NCI-H345 treated with DMSO at 0.1 percent for 48 hours (cell line): ENCODE measurements around the gene TENM4.

Source experiments
- DNase-seq: peaks from one replicate; lab custom pipeline; 2025; ENCODE audit not compliant: unreplicated experiment; lab: John Stamatoyannopoulos, UW

Gene TENM4

DNA sequence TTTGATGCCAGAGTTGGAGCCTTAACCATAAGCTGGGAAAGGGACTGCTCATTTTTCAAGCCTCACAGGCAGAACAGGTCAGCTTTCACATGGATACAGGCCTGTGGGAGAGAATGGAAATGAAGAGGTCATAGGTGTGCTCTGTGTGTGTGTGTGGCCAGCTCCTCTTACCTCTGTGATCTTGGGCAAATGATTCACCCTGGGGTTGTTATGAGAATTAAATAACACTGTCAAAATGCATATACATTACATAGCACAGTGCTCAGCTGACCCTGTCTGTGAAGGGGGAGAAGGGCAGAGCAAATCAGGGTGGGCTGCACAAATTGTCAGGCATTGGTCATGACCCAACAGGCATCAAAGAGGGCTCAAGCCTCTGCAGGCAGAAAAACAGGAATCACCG lies 372.5 kb downstream of the TENM4 start:
- no peak for DNase-seq

DNA sequence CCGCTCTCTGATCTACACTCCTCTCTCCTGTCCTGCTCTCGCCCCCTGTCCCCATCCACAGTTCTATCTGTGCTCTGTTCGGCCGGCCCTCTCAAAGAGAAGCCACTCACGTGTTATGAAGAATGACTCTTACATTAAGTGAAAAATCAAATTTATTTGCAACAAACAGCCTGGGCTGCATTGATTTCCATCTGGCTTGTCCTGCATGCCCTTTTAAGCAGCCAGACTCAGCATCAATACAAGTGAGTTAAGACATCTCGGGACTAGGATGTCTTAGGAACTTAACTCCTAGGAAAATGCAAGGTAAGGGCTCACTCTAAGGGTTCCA lies 373.5 kb downstream of the TENM4 start:
- DNase-seq: no peak

DNA sequence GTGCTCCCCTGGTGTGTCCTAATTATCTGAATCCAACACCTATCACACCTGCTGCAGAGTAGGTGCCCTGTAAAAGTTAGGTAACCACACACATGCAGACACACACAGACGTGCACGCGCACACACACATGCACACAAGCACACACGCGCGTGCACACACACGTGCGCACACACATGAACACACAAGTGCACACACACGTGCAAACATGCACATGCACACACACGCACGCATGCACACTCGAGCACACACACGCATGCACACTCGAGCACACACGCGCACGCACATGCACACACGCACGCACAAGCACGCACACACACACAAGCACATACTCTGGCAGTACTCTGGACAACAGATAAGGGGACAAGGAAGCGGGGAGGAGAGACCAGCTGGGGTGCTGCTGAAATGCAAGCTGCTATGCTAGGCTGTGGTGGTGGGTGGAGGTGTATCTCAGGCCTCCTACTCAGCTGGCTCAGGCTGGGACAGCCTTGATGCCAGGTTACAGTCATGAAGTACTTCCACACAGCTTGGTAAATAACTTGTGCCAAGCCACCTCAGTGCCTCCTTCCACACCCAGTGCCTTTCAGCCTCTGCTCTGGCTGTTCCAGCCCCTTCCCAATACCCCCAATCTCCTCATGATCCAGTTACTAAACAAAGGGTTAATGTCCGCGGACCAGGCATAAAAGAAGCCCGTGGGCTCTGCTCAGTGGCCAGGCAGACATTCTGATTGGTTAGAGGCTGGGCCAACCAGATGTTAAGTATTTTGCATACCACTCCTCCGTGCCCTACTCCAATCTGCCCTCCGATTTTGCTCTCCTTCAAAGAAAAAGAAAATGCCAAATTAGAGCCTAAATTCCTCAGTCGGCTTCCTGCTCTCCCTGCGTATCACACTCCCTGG lies 374.1 kb downstream of the TENM4 start:
- no peak for DNase-seq

DNA sequence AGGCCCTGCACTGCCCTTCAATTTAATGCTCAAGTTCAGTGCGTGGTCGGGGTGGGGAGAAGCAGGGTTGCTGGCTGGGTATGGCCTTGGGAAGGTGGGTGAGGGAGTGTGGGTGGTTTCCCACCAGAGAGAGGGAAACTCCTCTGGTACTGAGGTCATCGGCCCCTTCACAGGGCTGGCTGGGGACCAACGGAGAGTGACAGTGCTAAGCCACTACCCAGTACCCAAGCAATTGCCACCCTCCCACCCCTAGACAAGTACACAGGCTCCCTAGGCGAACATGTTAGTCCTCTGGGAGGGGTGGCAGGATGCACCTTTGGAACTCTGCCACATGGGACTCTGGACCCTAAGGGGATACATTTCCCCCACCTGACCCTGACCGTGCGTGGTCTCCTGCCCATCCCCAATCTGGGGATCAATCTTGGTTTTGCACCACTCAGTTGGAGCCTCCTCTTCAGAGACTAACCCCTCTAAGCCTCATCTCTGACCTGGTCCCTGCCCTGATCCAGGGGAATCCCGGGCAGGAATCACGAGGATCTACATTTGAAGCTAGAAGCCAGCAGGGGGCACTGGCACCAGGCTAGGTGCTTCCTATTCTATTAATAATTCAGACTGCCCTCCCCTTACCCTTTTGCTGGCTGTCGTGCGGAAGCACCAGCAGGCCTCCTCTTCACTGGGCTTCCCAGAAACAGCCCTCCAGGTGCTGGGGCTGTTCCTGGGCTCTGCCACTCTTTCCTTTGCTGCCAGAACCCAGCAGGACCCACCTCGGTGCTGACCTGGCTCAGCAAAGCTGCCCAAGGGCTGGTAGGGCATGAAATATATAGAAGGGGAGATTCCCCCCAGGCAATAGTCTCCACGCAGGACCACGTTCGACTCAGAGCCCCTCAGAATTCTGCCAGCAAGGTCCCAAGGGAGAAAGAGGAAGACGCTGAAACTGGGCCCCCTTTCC lies 377.7 kb downstream of the TENM4 start:
- DNase-seq: no peak

DNA sequence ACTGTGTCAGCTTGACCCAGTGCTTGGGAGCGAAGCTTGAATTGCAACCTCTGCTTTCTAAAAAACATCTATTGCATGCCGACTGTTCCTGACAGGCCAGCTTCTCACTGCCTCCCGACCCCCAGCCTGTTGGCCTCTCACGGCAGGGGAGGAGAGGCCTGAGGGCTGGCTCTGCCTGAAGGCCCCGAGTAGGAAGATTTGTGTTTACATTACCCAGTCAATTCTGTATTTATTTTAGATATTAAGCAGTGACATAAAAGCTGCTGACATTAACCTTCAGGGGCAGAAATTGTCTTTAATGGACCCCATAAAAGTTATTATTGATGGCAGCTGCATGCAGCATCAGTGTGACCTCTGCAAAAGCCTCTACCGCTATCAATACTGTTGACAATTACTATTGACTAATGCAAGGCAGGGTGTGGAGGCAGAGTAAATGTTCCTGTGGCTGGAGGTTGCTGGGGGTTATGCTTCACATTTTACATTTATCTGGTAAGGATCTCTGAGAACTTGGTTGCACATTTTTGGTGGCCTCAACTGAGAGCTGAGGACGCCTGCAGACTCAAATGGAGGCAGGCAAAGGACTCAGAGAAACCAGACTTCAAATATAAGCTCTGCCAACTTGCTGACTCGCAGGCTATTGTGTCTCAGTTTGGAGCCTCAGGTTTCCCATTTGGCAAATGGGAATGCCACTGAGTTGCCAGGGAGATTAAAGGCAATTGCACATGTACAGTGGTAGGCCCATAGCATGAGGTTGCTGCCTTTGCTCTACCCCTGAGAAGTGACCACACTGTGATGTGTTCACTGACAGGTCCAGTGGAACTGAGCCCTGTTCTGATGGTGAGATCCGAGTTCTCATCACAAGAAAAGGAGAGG lies 380.5 kb downstream of the TENM4 start:
- no peak for DNase-seq

- DNase-seq: no peak
Measured at GRCh38 chr11:79059141-79059540, 381.7 kb downstream of the TENM4 start.

DNA sequence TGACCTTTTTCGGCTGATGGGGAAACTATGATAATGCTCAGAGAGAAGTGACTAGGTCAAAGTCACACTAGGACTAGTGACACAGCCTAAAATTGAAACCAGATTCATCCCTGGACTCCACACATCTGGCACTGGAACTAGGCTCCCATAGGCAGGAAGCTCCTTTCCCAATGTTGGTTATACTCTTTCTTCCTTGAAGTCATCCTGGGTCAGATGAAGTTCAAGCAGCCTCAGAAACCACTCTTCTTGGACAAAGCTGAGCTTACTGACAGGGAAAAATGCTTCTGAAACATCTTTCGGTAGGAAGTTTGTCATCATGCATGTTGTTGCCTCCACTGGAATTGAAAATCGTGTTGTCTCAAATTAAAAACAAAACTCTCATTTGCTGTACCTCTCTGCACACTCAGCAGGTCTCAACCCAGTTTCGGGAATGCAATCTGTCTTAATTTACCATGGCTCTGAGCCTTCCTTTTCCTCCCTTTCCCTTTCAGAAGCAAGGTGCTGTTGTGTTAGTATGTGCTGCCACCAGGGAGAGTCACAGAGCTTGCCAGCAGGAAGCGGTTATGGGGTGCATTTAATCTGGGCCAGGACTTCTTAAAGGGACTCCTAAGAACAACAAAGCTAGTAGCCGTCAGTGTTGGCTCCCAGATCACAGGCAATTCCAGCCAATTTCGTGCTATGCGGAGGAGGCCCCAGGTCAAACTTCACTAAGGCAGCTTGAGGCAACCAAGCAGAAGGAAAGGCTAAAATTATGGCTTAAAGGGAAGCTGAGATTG lies 384.8 kb downstream of the TENM4 start:
- no peak for DNase-seq

GRCh38 chr11:79054636-79055035 lies 386.2 kb downstream of the TENM4 start:
- DNase-seq: no peak

- DNase-seq: no peak
Measured at GRCh38 chr11:79052544-79052943, 388.3 kb downstream of the TENM4 start.

- no peak for DNase-seq
Measured at GRCh38 chr11:79050786-79051185, 390.0 kb downstream of the TENM4 start.

- no peak for DNase-seq
Measured at GRCh38 chr11:79049741-79050179, 391.1 kb downstream of the TENM4 start.

DNA sequence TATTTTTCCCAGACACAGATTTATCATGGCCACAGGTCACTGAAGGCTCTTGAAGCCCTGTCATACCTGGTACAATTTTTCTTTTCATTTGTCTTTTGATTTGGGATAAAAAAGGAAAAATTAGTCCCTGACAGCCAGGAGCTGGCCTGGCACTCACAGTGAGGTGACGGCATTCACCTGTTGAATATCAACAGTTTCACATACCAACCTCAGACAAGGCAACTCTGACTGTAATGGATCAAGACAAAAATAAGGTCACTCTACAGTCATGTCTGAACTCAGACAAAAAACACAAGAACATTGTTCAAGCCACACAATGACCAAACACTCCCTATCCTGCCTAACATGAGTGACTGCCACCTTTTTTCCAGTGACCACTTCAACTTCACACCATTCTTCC lies 392.9 kb downstream of the TENM4 start:
- DNase-seq: no peak

- no peak for DNase-seq
Measured at GRCh38 chr11:79047321-79047720, 393.5 kb downstream of the TENM4 start.

- no peak for DNase-seq
Measured at GRCh38 chr11:79046366-79046765, 394.5 kb downstream of the TENM4 start.

DNA sequence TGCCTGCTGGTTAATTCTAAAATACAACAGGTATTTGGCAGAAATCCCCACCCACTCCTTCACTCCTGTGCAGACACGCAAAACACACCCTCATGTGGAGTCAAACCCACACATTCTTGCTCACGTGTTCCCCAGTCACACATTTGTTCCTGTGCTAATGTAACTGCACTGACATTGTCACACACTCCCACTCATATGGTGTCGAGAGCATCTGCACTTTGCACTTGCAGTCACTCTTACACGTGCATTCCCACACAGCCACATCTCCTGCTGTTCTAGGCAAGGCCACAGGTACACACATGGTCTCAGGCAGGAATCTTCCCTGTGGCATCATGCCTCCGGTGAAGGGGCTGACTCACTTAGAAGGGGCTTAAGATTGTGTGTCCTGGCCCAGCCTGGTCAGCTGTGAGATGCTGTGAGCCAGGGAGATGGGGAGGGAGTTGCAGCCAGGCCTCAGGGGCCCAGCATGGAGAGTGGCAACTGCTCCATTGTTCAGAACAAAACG lies 395.0 kb downstream of the TENM4 start:
- no peak for DNase-seq

- DNase-seq: no peak
Measured at GRCh38 chr11:79045018-79045799, 395.6 kb downstream of the TENM4 start.

DNA sequence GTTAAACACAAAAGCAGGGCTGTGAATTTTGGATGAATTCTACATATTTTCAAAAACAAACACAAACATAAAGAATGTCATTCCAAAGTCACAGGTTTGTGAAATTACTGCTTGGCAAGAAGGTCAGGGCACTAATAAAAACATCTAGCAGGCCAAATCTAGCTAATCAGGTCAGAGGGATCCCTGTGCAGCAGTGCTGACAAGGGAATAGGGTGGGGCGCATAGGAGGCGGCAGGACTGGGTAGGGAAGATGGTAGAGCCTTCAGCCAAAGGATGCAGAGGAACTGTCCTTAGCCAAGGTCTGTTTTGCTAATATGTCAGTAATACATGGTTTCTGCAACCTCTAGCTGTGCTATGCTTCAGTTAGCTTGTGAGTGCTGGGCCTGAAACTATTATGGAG lies 396.6 kb downstream of the TENM4 start:
- no peak for DNase-seq

GRCh38 chr11:79043726-79044125 lies 397.1 kb downstream of the TENM4 start:
- DNase-seq: no peak

GRCh38 chr11:79042824-79043223 lies 398.0 kb downstream of the TENM4 start:
- DNase-seq: no peak
